Stomach (tissue), 4 donors: Measurements from ENCODE around the gene OR6B1.

Experiments used
- CTCF ChIP-seq, 7 experiments: fragments of 450-650 bp in 4 of 7; fragments of 200-600 bp in 3 of 7; sonication (generic) in 3 of 7; IDR thresholded peaks; one replicate each; pipeline ENCODE4 v1.5.1; 2016 to 2019; ENCODE audit warnings: antibody characterized with exemption in 7 of 7, control low read depth in 2 of 7, mild to moderate bottlenecking in 1 of 7
- POLR2AphosphoS5 ChIP-seq, 3 donors: sonication (generic); formaldehyde crosslinking; IDR thresholded peaks; one replicate each; pipeline ENCODE4 v1.6.1; 2016; ENCODE audit warnings: antibody characterized with exemption in 3 of 3

GRCh38 chr7:143967398-143967797 lies 32.7 kb upstream of the OR6B1 start:
- TF ChIP-seq CTCF (IDR thresholded peaks at IDR 0.05) (no peak), POLR2AphosphoS5 (IDR thresholded peaks at IDR 0.05) (no peak)
